Right lobe of liver (tissue), 4 donors: ENCODE measurements around the gene CATSPER1.

Experiments used
- CTCF ChIP-seq, 4 donors: fragments of 200-600 bp in 3 of 4; fragments of 450-650 bp in 1 of 4; IDR thresholded peaks; one replicate each; pipeline versions ENCODE4 v1.5.1 to v1.8.0; 2016 to 2022; ENCODE audit warnings: antibody characterized with exemption in 4 of 4, mild to moderate bottlenecking in 2 of 4
- POLR2A ChIP-seq: fragments of 450-650 bp; IDR thresholded peaks from one replicate; pipeline ENCODE4 v1.6.1; 2017; ENCODE audit warnings: antibody characterized with exemption, mild to moderate bottlenecking
- donor health status: DM: no; HTN: no; CAD: no.
- donor health status: DM: no; HTN: no; CAD: no.
- donor health status: DM: no; HTN: yes; CAD: no.

- peak in 1 of 4 donors; percentile 27 for TF ChIP-seq CTCF (IDR thresholded peaks at IDR 0.05)
- peak; percentile 59 for TF ChIP-seq POLR2A
These were observed 43.7 kb upstream of the CATSPER1 start, which contains the start of gene PACS1 for GRCh38 chr11:66069715-66070603.
